A549 (cell line): ENCODE measurements around the gene EFTUD2.

Experiments used
- RAD21 ChIP-seq, 2 experiments: fragments of >200 bp in 1 of 2; sonication (Bioruptor Twin) in 1 of 2; formaldehyde crosslinking in 1 of 2; IDR thresholded peaks in 1 of 2; conservative IDR thresholded peaks in 1 of 2; 2 replicates in 1 of 2; 3 replicates in 1 of 2; pipeline ENCODE4 v1.6.1; 2012 to 2018; ENCODE audit warnings: inconsistent platforms in 1 of 2
- REST ChIP-seq: fragments of 200-600 bp; sonication (generic); IDR thresholded peaks from 2 replicates; pipeline ENCODE4 v1.6.1; 2016; ENCODE audit warnings: antibody characterized with exemption, mild to moderate bottlenecking, moderate library complexity

- TF ChIP-seq REST (no peak), RAD21 (conservative IDR thresholded peaks at IDR 0.05 in 1 of 2, IDR thresholded peaks at IDR 0.05 in 1 of 2) (no peak)
Measured at GRCh38 chr17:44863061-44863918, 36.0 kb downstream of the EFTUD2 start.
